Fibroblast of lung (primary cell): ENCODE results near the gene CSNK2A1. TPM values are rescaled to one million over a fixed set of nuclear protein-coding genes. Genes with fewer than 3 reads are reported as not detected.

Experiments
- DNase-seq, 2 donors: peaks; one replicate each; pipeline versions ENCODE4 v3.0.0 to v3.0.0-alpha.2; 2010; ENCODE audit warnings: low read depth in 2 of 2
- H2AFZ ChIP-seq: 2 replicates; pipeline ENCODE4 v1.5.1; 2012; ENCODE audit warnings: low read length, control low read depth, inconsistent platforms
- H3K27ac ChIP-seq: 2 replicates; pipeline ENCODE4 v1.5.1; 2011; ENCODE audit warnings: low read length, control low read depth; ENCODE audit not compliant: insufficient read depth
- H3K27me3 ChIP-seq: 2 replicates; pipeline ENCODE4 v1.5.1; 2011; ENCODE audit warnings: mild to moderate bottlenecking, low read length; ENCODE audit not compliant: control insufficient read depth, insufficient read depth
- H3K36me3 ChIP-seq: 2 replicates; pipeline ENCODE4 v1.5.1; 2011; ENCODE audit warnings: low read length; ENCODE audit not compliant: control insufficient read depth, insufficient read depth
- H3K4me1 ChIP-seq: 2 replicates; pipeline ENCODE4 v1.5.1; 2011; ENCODE audit warnings: low read length; ENCODE audit not compliant: control insufficient read depth, insufficient read depth; ENCODE audit errors: extremely low read depth
- H3K4me2 ChIP-seq: 2 replicates; pipeline ENCODE4 v1.5.1; 2011; ENCODE audit warnings: low read length, control low read depth; ENCODE audit not compliant: insufficient read depth; ENCODE audit errors: extremely low read depth
- H3K4me3 ChIP-seq, 4 experiments: fragments of 200-600 bp in 1 of 4; sonication (generic) in 1 of 4; replicated peaks in 1 of 4; 2 replicates each; pipeline ENCODE4 v1.5.1; 2011 to 2016; ENCODE audit warnings: low read length in 4 of 4, low read depth in 3 of 4, mild to moderate bottlenecking in 3 of 4, control low read depth in 2 of 4, inconsistent platforms in 1 of 4, mixed read lengths in 1 of 4; ENCODE audit not compliant: insufficient read depth in 1 of 4; ENCODE audit errors: control extremely low read depth in 1 of 4
- H3K79me2 ChIP-seq: 2 replicates; pipeline ENCODE4 v1.5.1; 2012; ENCODE audit warnings: mild to moderate bottlenecking, low read length, inconsistent platforms; ENCODE audit not compliant: control insufficient read depth, insufficient read depth
- H3K9ac ChIP-seq: 2 replicates; pipeline ENCODE4 v1.5.1; 2011; ENCODE audit warnings: mild to moderate bottlenecking, low read length, control low read depth; ENCODE audit not compliant: insufficient read depth
- H3K9me3 ChIP-seq: 2 replicates; pipeline ENCODE4 v1.5.1; 2012; ENCODE audit warnings: low read depth, low read length; ENCODE audit not compliant: control insufficient read depth, insufficient read depth
- H4K20me1 ChIP-seq: 2 replicates; pipeline ENCODE4 v1.5.1; 2011; ENCODE audit warnings: low read length; ENCODE audit not compliant: control insufficient read depth, insufficient read depth; ENCODE audit errors: extremely low read depth
- CTCF ChIP-seq, 2 donors: IDR thresholded peaks in 1 of 2; conservative IDR thresholded peaks in 1 of 2; 1 replicate in 1 of 2; 2 replicates in 1 of 2; pipeline ENCODE4 v1.5.1; 2011 to 2012; ENCODE audit warnings: low read length in 2 of 2, control low read depth in 1 of 2, inconsistent platforms in 1 of 2, low read depth in 1 of 2, mild to moderate bottlenecking in 1 of 2
- EZH2 ChIP-seq: IDR thresholded peaks from 2 replicates; pipeline ENCODE4 v1.5.1; 2012; ENCODE audit warnings: low read length, control low read depth, mild to moderate bottlenecking; ENCODE audit errors: missing control alignments
- polyA plus RNA-seq, 2 donors: library from polyadenylated mRNA; depleted of rRNA in 1 of 2; stranded (reverse) in 1 of 2; unstranded in 1 of 2; fragments of >200 nt; gene quantifications; 2 replicates each; pipeline ENCODE4 v1.2.1, GENCODE V29; 2011 to 2012; ENCODE audit warnings: missing spikeins in 1 of 2
- total RNA-seq: library from RNA; depleted of rRNA; stranded (reverse); fragments of >200 nt; gene quantifications from 2 replicates; pipeline ENCODE4 v1.2.1, GENCODE V29; 2014

CSNK2A1 gene
- total and polyA plus RNA-seq, 2 donors (not counting 1 experiment from before 2014, with no cell fraction given): 120 to 124 TPM

GRCh38 chr20:462199-462991, 81.2 kb downstream of the CSNK2A1 start, which contains the start of gene TBC1D20:
Gene TBC1D20 (minus strand): TSS chr20:462533. CDS start chr20:462405, 128 bp downstream.
- Histone ChIP-seq H3K9me3 (no peaks in the 10 kb centered on the region), H3K79me2 (peaks cover 46% of the 10 kb centered on the region), H3K36me3 (no peaks in the 10 kb centered on the region), H3K27ac (peak within 1 kb of the TSS; percentile 87), H3K27me3 (no peaks in the 10 kb centered on the region), H3K4me1 (peaks cover 8% of the 10 kb centered on the region), H3K4me2 (peak within 1 kb of the TSS; percentile 96), H2AFZ (peak within 1 kb of the TSS; percentile 96), H3K9ac (peak within 1 kb of the TSS; percentile 89), H3K4me3 (peak within 1 kb of the TSS; percentile 60 to 93 (median 86)), H4K20me1 (peaks cover 2% of the 10 kb centered on the region)
- peak; percentile 80 to 85 for DNase-seq
- no peak for TF ChIP-seq EZH2
- peak in 1 of 2 donors; percentile 14 for TF ChIP-seq CTCF (conservative IDR thresholded peaks at IDR 0.05 in 1 of 2, IDR thresholded peaks at IDR 0.05 in 1 of 2; ENCODE audit: low read depth in 1 of 2, low read length in 2 of 2)

- Histone ChIP-seq H3K9me3 (no peaks in the 10 kb centered on the region), H3K4me1 (peaks cover 8% of the 10 kb centered on the region), H3K79me2 (peaks cover 49% of the 10 kb centered on the region), H3K27ac (peak overlapping the region; percentile 87), H3K4me3 (peak overlapping the region; percentile 60 to 93 (median 86)), H3K36me3 (no peaks in the 10 kb centered on the region), H2AFZ (peak overlapping the region; percentile 52), H4K20me1 (peaks cover 2% of the 10 kb centered on the region), H3K4me2 (peak overlapping the region; percentile 85), H3K27me3 (no peaks in the 10 kb centered on the region), H3K9ac (peak overlapping the region; percentile 89)
- peak; percentile 40 to 60 for DNase-seq
- TF ChIP-seq CTCF (conservative IDR thresholded peaks at IDR 0.05 in 1 of 2, IDR thresholded peaks at IDR 0.05 in 1 of 2; ENCODE audit: low read depth in 1 of 2, low read length in 2 of 2): no peak
- TF ChIP-seq EZH2: no peak
Measured at GRCh38 chr20:461254-462198, 82.1 kb downstream of the CSNK2A1 start.

- Histone ChIP-seq H3K9me3 (no peaks in the 10 kb centered on the region), H3K4me1 (peaks cover 8% of the 10 kb centered on the region), H4K20me1 (peaks cover 2% of the 10 kb centered on the region), H3K4me3 (peak overlapping the region; percentile 60 to 93 (median 86)), H3K4me2 (peak overlapping the region; percentile 85), H3K27ac (no peak overlapping the region), H3K27me3 (no peaks in the 10 kb centered on the region), H3K79me2 (peaks cover 56% of the 10 kb centered on the region), H3K9ac (no peak overlapping the region), H2AFZ (no peak overlapping the region), H3K36me3 (no peaks in the 10 kb centered on the region)
- DNase-seq: peak; percentile 12 to 32
- TF ChIP-seq CTCF (conservative IDR thresholded peaks at IDR 0.05 in 1 of 2, IDR thresholded peaks at IDR 0.05 in 1 of 2; ENCODE audit: low read depth in 1 of 2, low read length in 2 of 2) (no peak), EZH2 (no peak)
Measured at GRCh38 chr20:460707-461106, 82.9 kb downstream of the CSNK2A1 start.
